ENCODE data around the gene ZNF710.
A peak's percentile ranks its signal among the peaks of the same experiment; 100 is the strongest.

Gene ZNF710

GRCh38 chr15:90019611-90020010, 18.5 kb downstream of the ZNF710 start:
- DNase-seq (ENCODE audit: low spot score) = no peak

GRCh38 chr15:90020021-90020735, 19.1 kb downstream of the ZNF710 start:
- no peak for DNase-seq (ENCODE audit: low spot score)

- no peak for DNase-seq (ENCODE audit: low spot score)
Measured at GRCh38 chr15:90020936-90021507, 19.9 kb downstream of the ZNF710 start.

GRCh38 chr15:90022345-90022744, 21.2 kb downstream of the ZNF710 start:
- no peak for DNase-seq (ENCODE audit: low spot score)

- no peak for DNase-seq (ENCODE audit: low spot score)
Measured at GRCh38 chr15:90022905-90023700, 22.0 kb downstream of the ZNF710 start.

GRCh38 chr15:90024406-90024805, 23.3 kb downstream of the ZNF710 start:
- no peak for DNase-seq (ENCODE audit: low spot score)

- DNase-seq (ENCODE audit: low spot score) = no peak
Measured at GRCh38 chr15:90025489-90026033, 24.4 kb downstream of the ZNF710 start.

GRCh38 chr15:90028376-90028944, 27.3 kb downstream of the ZNF710 start:
- DNase-seq (ENCODE audit: low spot score) = no peak

- DNase-seq (ENCODE audit: low spot score) = no peak
Measured at GRCh38 chr15:90029024-90029423, 27.9 kb downstream of the ZNF710 start.

GRCh38 chr15:90030376-90030775, 29.3 kb downstream of the ZNF710 start:
- no peak for DNase-seq (ENCODE audit: low spot score)

GRCh38 chr15:90031231-90031791, 30.2 kb downstream of the ZNF710 start:
- DNase-seq (ENCODE audit: low spot score) = no peak

GRCh38 chr15:90033006-90033405, 31.9 kb downstream of the ZNF710 start:
- DNase-seq (ENCODE audit: low spot score) = no peak

GRCh38 chr15:90033448-90033847, 32.3 kb downstream of the ZNF710 start:
- DNase-seq (ENCODE audit: low spot score) = no peak

- no peak for DNase-seq (ENCODE audit: low spot score)
Measured at GRCh38 chr15:90035095-90035839, 34.1 kb downstream of the ZNF710 start.

GRCh38 chr15:90035840-90036230, 34.7 kb downstream of the ZNF710 start:
- no peak for DNase-seq (ENCODE audit: low spot score)

- DNase-seq (ENCODE audit: low spot score) = no peak
Measured at GRCh38 chr15:90036343-90036742, 35.2 kb downstream of the ZNF710 start.

GRCh38 chr15:90036806-90037510, 35.8 kb downstream of the ZNF710 start:
- DNase-seq (ENCODE audit: low spot score) = no peak

GRCh38 chr15:90037511-90037860, 36.4 kb downstream of the ZNF710 start:
- DNase-seq (ENCODE audit: low spot score) = peak; percentile 69

- no peak for DNase-seq (ENCODE audit: low spot score)
Measured at GRCh38 chr15:90037961-90038631, 37.0 kb downstream of the ZNF710 start.

GRCh38 chr15:90038632-90039095, 37.5 kb downstream of the ZNF710 start:
- DNase-seq (ENCODE audit: low spot score) = no peak

All from AG08396 (cell line).